ENCODE data around the gene ETV3L. TPM values are rescaled to one million over a fixed set of nuclear protein-coding genes. Genes with fewer than 3 reads are reported as not detected.
A peak's percentile ranks its signal among the peaks of the same experiment; 100 is the strongest.

Gene ETV3L
- total RNA-seq, 2 donors from 2014 or later, result 0.26 TPM; not detected in 1

- no peak for DNase-seq
- H3K4me1 Mint-ChIP-seq, result peaks cover 62% of the 10 kb centered on the region
Observed at GRCh38 chr1:157047062-157047410, 52.6 kb downstream of the ETV3L start.

DNA sequence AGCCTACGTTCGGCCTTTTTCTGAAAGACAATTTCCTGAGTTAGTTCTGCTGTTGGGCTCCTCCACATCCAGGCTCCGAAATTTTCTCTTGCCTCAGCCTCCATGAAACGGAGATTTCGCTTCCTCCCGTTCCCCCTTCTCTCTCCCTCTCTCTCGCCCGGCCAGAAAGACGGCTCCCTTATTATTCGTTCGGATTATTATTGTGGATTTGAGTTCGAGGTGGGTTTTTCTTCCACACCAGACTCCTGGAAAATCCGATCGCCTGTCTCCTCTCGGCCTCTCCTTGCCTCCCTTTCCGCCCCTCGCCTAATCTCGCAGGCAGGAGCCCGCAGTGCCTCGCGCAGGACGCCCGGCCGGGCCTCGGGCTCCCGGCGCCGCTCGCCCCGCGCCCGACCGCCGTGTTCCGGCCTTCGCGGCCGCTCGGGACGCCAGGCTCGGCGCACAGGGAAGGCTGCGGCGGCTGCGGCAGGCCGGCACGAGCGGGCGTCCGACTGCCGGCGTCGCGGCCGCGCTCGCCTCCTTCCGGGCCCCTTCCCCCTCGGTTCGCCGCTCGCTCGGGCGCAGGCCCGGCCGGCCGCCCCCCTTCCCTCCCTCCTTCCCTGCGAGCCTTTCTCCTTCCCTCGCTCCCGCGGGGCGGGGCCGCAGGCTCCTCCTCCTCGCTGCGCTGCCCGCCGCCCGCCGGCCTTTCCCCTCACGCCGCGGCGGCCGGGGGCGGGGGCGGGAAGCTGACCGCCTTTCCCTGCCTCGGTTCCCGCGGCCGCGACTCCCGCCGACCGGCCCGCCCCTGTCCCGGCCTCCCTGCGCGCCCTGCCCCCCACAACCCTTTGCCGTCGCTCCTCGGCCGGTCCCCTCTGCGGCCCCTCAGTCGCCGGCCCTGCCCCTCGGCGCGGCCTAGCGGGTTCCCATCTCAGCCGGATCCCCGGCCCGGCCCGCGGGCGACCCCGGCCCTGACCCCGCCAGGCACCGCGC is 54.1 kb downstream of the ETV3L start, which contains the start of gene ARHGEF11:
Gene ARHGEF11, minus strand, starts transcription at position 493 of the 969 bp plus-strand sequence. CDS start 1,412 bp downstream, outside the sequence.
- Histone ChIP-seq H3K4me3 (ENCODE audit: low read length) (peak within 1 kb of the TSS; percentile 98), H3K27me3 (ENCODE audit: control insufficient read depth, insufficient read depth, low read length, poor library complexity, severe bottlenecking) (no peaks in the 10 kb centered on the region), H3K9me3 (ENCODE audit: control insufficient read depth, low read length) (no peaks in the 10 kb centered on the region), H3K4me1 (ENCODE audit: control insufficient read depth, insufficient read depth, low read length) (peaks cover 17% of the 10 kb centered on the region), H3K36me3 (ENCODE audit: control insufficient read depth, insufficient read depth, low read length) (peaks cover 4% of the 10 kb centered on the region), H3K27ac (ENCODE audit: low read depth, low read length) (peak within 1 kb of the TSS; percentile 89), H3K9ac (ENCODE audit: extremely low read depth, low read length, poor library complexity, severe bottlenecking) (peak within 1 kb of the TSS; percentile 94)
- WGBS, 2 experiments (ENCODE audit: insufficient coverage in 1 of 2, insufficient read length in 1 of 2), result 0% methylated on average over 55 to 115 of the region's 120 CpGs
- Mint-ChIP-seq H3K27me3 (ENCODE audit: insufficient read depth) (no peaks in the 10 kb centered on the region), H3K4me1 (peaks cover 65% of the 10 kb centered on the region), H3K4me3 (peak within 1 kb of the TSS; percentile 77), H3K36me3 (ENCODE audit: low read depth) (no peaks in the 10 kb centered on the region), H3K9me3 (no peaks in the 10 kb centered on the region), H3K27ac (peak within 1 kb of the TSS; percentile 95)
- DNase-seq, result peak; percentile 94
- TF ChIP-seq, protein P1, sequence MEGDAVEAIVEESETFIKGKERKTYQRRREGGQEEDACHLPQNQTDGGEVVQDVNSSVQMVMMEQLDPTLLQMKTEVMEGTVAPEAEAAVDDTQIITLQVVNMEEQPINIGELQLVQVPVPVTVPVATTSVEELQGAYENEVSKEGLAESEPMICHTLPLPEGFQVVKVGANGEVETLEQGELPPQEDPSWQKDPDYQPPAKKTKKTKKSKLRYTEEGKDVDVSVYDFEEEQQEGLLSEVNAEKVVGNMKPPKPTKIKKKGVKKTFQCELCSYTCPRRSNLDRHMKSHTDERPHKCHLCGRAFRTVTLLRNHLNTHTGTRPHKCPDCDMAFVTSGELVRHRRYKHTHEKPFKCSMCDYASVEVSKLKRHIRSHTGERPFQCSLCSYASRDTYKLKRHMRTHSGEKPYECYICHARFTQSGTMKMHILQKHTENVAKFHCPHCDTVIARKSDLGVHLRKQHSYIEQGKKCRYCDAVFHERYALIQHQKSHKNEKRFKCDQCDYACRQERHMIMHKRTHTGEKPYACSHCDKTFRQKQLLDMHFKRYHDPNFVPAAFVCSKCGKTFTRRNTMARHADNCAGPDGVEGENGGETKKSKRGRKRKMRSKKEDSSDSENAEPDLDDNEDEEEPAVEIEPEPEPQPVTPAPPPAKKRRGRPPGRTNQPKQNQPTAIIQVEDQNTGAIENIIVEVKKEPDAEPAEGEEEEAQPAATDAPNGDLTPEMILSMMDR (conservative IDR thresholded peaks at IDR 0.05), result no peak

More at GRCh38 chr1:157047062-157047410, 52.6 kb downstream of the ETV3L start:
- Histone ChIP-seq H3K9me3 (ENCODE audit: control insufficient read depth, low read length) (peaks cover 6% of the 10 kb centered on the region), H3K27me3 (ENCODE audit: control insufficient read depth, insufficient read depth, low read length, poor library complexity, severe bottlenecking) (no peaks in the 10 kb centered on the region), H3K27ac (ENCODE audit: low read depth, low read length) (no peak overlapping the region), H3K4me3 (ENCODE audit: low read length) (no peak overlapping the region), H3K9ac (ENCODE audit: extremely low read depth, low read length, poor library complexity, severe bottlenecking) (no peak overlapping the region), H3K36me3 (ENCODE audit: control insufficient read depth, insufficient read depth, low read length) (no peaks in the 10 kb centered on the region), H3K4me1 (ENCODE audit: control insufficient read depth, insufficient read depth, low read length) (peaks cover 17% of the 10 kb centered on the region)
- Mint-ChIP-seq H3K9me3 (peaks cover 8% of the 10 kb centered on the region), H3K4me3 (peak overlapping the region; percentile 77), H3K27ac (peak overlapping the region; percentile 82), H3K36me3 (ENCODE audit: low read depth) (no peaks in the 10 kb centered on the region), H3K27me3 (ENCODE audit: insufficient read depth) (no peaks in the 10 kb centered on the region)
- TF ChIP-seq, protein P1 (conservative IDR thresholded peaks at IDR 0.05), result no peak
- WGBS, 2 experiments (ENCODE audit: insufficient coverage in 1 of 2, insufficient read length in 1 of 2), result 45 to 60% methylated on average over 1 to 2 of the region's 2 CpGs

GRCh38 chr1:157044326-157044725 is 55.3 kb downstream of the ETV3L start:
- H3K4me1 ChIP-seq (ENCODE audit: control insufficient read depth, insufficient read depth, low read length), result peaks cover 18% of the 10 kb centered on the region
- H3K27ac ChIP-seq (ENCODE audit: low read depth, low read length), result no peak overlapping the region
- TF ChIP-seq, protein P1 (conservative IDR thresholded peaks at IDR 0.05), result no peak
- no peak for DNase-seq
- 17 to 26% methylated on average over 2 to 5 of the region's 6 CpGs for WGBS, 2 experiments (ENCODE audit: insufficient coverage in 1 of 2, insufficient read length in 1 of 2)
- H3K36me3 Mint-ChIP-seq (ENCODE audit: low read depth), result no peaks in the 10 kb centered on the region
- peaks cover 4% of the 10 kb centered on the region for H3K36me3 ChIP-seq (ENCODE audit: control insufficient read depth, insufficient read depth, low read length)
- H3K27ac Mint-ChIP-seq, result peak overlapping the region; percentile 78
- H3K9me3 Mint-ChIP-seq, result no peaks in the 10 kb centered on the region
- peak overlapping the region; percentile 94 for H3K9ac ChIP-seq (ENCODE audit: extremely low read depth, low read length, poor library complexity, severe bottlenecking)
- no peaks in the 10 kb centered on the region for H3K27me3 ChIP-seq (ENCODE audit: control insufficient read depth, insufficient read depth, low read length, poor library complexity, severe bottlenecking)
- H3K9me3 ChIP-seq (ENCODE audit: control insufficient read depth, low read length), result no peaks in the 10 kb centered on the region
- no peaks in the 10 kb centered on the region for H3K27me3 Mint-ChIP-seq (ENCODE audit: insufficient read depth)
- H3K4me1 Mint-ChIP-seq, result peaks cover 61% of the 10 kb centered on the region
- peak overlapping the region; percentile 77 for H3K4me3 Mint-ChIP-seq
- H3K4me3 ChIP-seq (ENCODE audit: low read length), result peak overlapping the region; percentile 98
